H9 (cell line): ENCODE measurements around the gene FGD5. TPM values are rescaled to one million over a fixed set of nuclear protein-coding genes. Genes with fewer than 3 reads are reported as not detected.

ENCODE experiments used
- DNase-seq: peaks from one replicate; pipeline ENCODE4 v3.0.0-alpha.2; 2017
- H2AFZ ChIP-seq: one replicate; pipeline ENCODE4 v1.6.1; 2013; ENCODE audit warnings: mild to moderate bottlenecking, low read length, control low read depth, moderate library complexity
- H2AK5ac ChIP-seq: 2 replicates; pipeline ENCODE4 v1.6.1; 2013; ENCODE audit warnings: low read length, control low read depth, mixed read lengths; ENCODE audit not compliant: insufficient read length
- H2BK120ac ChIP-seq: one replicate; pipeline ENCODE4 v1.6.1; 2013; ENCODE audit warnings: low read depth, mild to moderate bottlenecking, low read length, control low read depth, inconsistent platforms; ENCODE audit not compliant: poor library complexity, severe bottlenecking
- H2BK12ac ChIP-seq: 2 replicates; pipeline ENCODE4 v1.6.1; 2013; ENCODE audit warnings: low read length, control low read depth, mixed read lengths, low read depth; ENCODE audit not compliant: insufficient read length
- H2BK15ac ChIP-seq: 2 replicates; pipeline ENCODE4 v1.6.1; 2013; ENCODE audit warnings: low read depth, low read length, control low read depth
- H2BK20ac ChIP-seq: one replicate; pipeline ENCODE4 v1.6.1; 2013; ENCODE audit warnings: low read depth, mild to moderate bottlenecking, low read length, control low read depth, inconsistent platforms; ENCODE audit not compliant: poor library complexity, severe bottlenecking
- H2BK5ac ChIP-seq: 2 replicates; pipeline ENCODE4 v1.6.1; 2013; ENCODE audit warnings: low read length, control low read depth, mixed read lengths; ENCODE audit not compliant: insufficient read length
- H3K14ac ChIP-seq: 2 replicates; pipeline ENCODE4 v1.6.1; 2013; ENCODE audit warnings: low read length, control low read depth; ENCODE audit not compliant: insufficient read depth
- H3K18ac ChIP-seq: 2 replicates; pipeline ENCODE4 v1.6.1; 2013; ENCODE audit warnings: low read depth, mild to moderate bottlenecking, mixed read lengths, low read length, control low read depth; ENCODE audit not compliant: insufficient read length
- H3K23ac ChIP-seq: 2 replicates; pipeline ENCODE4 v1.6.1; 2013; ENCODE audit warnings: low read length, control low read depth, mixed read lengths, low read depth; ENCODE audit not compliant: insufficient read length
- H3K23me2 ChIP-seq: 2 replicates; pipeline ENCODE4 v1.6.1; 2013; ENCODE audit warnings: low read depth, mild to moderate bottlenecking, mixed read lengths, low read length, control low read depth; ENCODE audit not compliant: insufficient read length, poor library complexity, severe bottlenecking
- H3K27ac ChIP-seq: 2 replicates; pipeline ENCODE4 v1.5.1; 2013; ENCODE audit warnings: low read length, control low read depth, mixed read lengths, low read depth; ENCODE audit not compliant: insufficient read length
- H3K27me3 ChIP-seq: 2 replicates; pipeline ENCODE4 v1.6.1; 2013; ENCODE audit warnings: low read length, control low read depth, inconsistent platforms; ENCODE audit not compliant: insufficient read depth
- H3K4ac ChIP-seq: 2 replicates; pipeline ENCODE4 v1.6.1; 2013; ENCODE audit warnings: low read depth, mild to moderate bottlenecking, control low read depth, inconsistent platforms, low read length, moderate library complexity
- H3K4me1 ChIP-seq: 2 replicates; pipeline ENCODE4 v1.6.1; 2013; ENCODE audit warnings: low read length, control low read depth, inconsistent platforms; ENCODE audit not compliant: insufficient read depth
- H3K4me2 ChIP-seq: 2 replicates; pipeline ENCODE4 v1.6.1; 2013; ENCODE audit warnings: low read length, control low read depth, mixed read lengths; ENCODE audit not compliant: insufficient read length, insufficient read depth
- H3K56ac ChIP-seq: 2 replicates; pipeline ENCODE4 v1.6.1; 2013; ENCODE audit warnings: low read depth, mild to moderate bottlenecking, mixed read lengths, low read length, control low read depth; ENCODE audit not compliant: insufficient read length
- H3K79me1 ChIP-seq: 2 replicates; pipeline ENCODE4 v1.6.1; 2013; ENCODE audit warnings: low read depth, mild to moderate bottlenecking, moderate library complexity, low read length, control low read depth, inconsistent platforms; ENCODE audit not compliant: insufficient read depth, poor library complexity, severe bottlenecking
- H3K79me2 ChIP-seq: 2 replicates; pipeline ENCODE4 v1.6.1; 2013; ENCODE audit warnings: low read length, control low read depth, inconsistent platforms; ENCODE audit not compliant: insufficient read depth
- H3K9ac ChIP-seq: 2 replicates; pipeline ENCODE4 v1.6.1; 2013; ENCODE audit warnings: low read length, control low read depth, mixed read lengths; ENCODE audit not compliant: insufficient read length; ENCODE audit errors: extremely low read depth
- H3K9me3 ChIP-seq: one replicate; pipeline ENCODE4 v1.6.1; 2013; ENCODE audit warnings: low read depth, low read length, inconsistent platforms; ENCODE audit not compliant: control insufficient read depth
- H3T11ph ChIP-seq: one replicate; pipeline ENCODE4 v1.6.1; 2013; ENCODE audit warnings: mild to moderate bottlenecking, low read length, control low read depth, inconsistent platforms
- H4K20me1 ChIP-seq: one replicate; pipeline ENCODE4 v1.6.1; 2013; ENCODE audit not compliant: control insufficient read depth, insufficient read length, insufficient read depth
- H4K5ac ChIP-seq: 2 replicates; pipeline ENCODE4 v1.6.1; 2013; ENCODE audit warnings: low read depth, mild to moderate bottlenecking, mixed read lengths, low read length, control low read depth; ENCODE audit not compliant: insufficient read length
- H4K8ac ChIP-seq: replicated peaks from 2 replicates; pipeline ENCODE4 v1.6.1; 2013; ENCODE audit warnings: low read length, control low read depth, mixed read lengths, low read depth; ENCODE audit not compliant: insufficient read length
- H4K91ac ChIP-seq: 2 replicates; pipeline ENCODE4 v1.6.1; 2013; ENCODE audit warnings: low read depth, mild to moderate bottlenecking, moderate library complexity, mixed read lengths, low read length, control low read depth; ENCODE audit not compliant: insufficient read length
- H3K27ac Mint-ChIP-seq, 3 experiments: 2 replicates in 2 of 3; 3 replicates in 1 of 3; pipeline ENCODE4 v1.8.0; 2020 to 2021; ENCODE audit warnings: mixed read lengths in 3 of 3, mild to moderate bottlenecking in 1 of 3, moderate library complexity in 1 of 3
- H3K27me3 Mint-ChIP-seq: 2 replicates; pipeline ENCODE4 v1.8.0; 2021; ENCODE audit warnings: low read depth, mild to moderate bottlenecking, moderate library complexity, mixed read lengths
- H3K36me3 Mint-ChIP-seq, 3 experiments: 2 replicates in 2 of 3; 3 replicates in 1 of 3; pipeline ENCODE4 v1.8.0; 2020 to 2021; ENCODE audit warnings: low read depth in 3 of 3, mixed read lengths in 3 of 3; ENCODE audit not compliant: insufficient read depth in 1 of 3
- H3K4me1 Mint-ChIP-seq, 2 experiments: 2 replicates each; pipeline ENCODE4 v1.8.0; 2020; ENCODE audit warnings: mixed read lengths in 2 of 2
- H3K4me3 Mint-ChIP-seq, 2 experiments: 2 replicates in 1 of 2; 3 replicates in 1 of 2; pipeline ENCODE4 v1.8.0; 2020 to 2021; ENCODE audit warnings: mild to moderate bottlenecking in 2 of 2, mixed read lengths in 2 of 2, moderate library complexity in 1 of 2
- H3K9me3 Mint-ChIP-seq, 2 experiments: 2 replicates in 1 of 2; 3 replicates in 1 of 2; pipeline ENCODE4 v1.8.0; 2020; ENCODE audit warnings: mild to moderate bottlenecking in 2 of 2, mixed read lengths in 2 of 2, moderate library complexity in 1 of 2
- CTCF ChIP-seq: fragments of 200-600 bp; sonication (generic); conservative IDR thresholded peaks from 3 replicates; pipeline ENCODE4 v1.8.0; 2021; ENCODE audit warnings: antibody characterized with exemption, mild to moderate bottlenecking
- WGBS: extraction: QIAGEN DNeasy Blood & Tissue Kit; methylation state at CpG from one replicate; pipeline ENCODE4 v1.1.7; 2013; ENCODE audit warnings: missing lambda C conversion rate, low lambda C conversion rate, mixed read lengths; ENCODE audit not compliant: insufficient read length; ENCODE audit errors: extremely low coverage; 5-methylcytosine and 5-hydroxymethylcytosine counted together
- total RNA-seq: library from RNA; stranded (reverse); gene quantifications from 2 replicates; pipeline ENCODE4 v1.2.1, GENCODE V29; 2021

The FGD5 gene
- total RNA-seq, 1 experiment from 2014 or later = 7.8 TPM

DNA sequence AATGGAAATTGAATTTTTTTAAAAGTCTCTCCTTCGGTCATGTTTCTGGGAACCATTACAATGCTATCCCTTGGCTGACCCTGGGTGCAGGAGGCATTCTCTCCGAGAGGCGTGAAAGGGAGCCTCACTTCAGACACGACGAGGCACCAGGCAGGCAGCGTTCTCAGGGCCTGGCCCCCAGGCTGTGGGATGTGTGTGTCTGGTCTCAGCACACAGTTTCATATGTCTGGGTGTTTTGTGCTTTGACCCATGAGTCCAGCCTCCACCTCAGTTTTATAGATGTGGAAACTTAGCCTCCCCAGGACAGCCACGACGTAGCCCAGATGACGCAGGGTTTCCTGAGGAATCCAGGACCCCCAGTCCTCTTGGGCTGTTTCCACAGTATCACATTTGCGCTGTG lies 34.0 kb downstream of the FGD5 start:
- Histone ChIP-seq H2BK120ac (no peak overlapping the region), H3K18ac (no peak overlapping the region), H3K23me2 (no peaks in the 10 kb centered on the region), H3K27me3 (no peaks in the 10 kb centered on the region), H2AK5ac (no peak overlapping the region), H3K4me1 (no peaks in the 10 kb centered on the region; the same call in 1 of the 2 replicates), H3K79me1 (no peaks in the 10 kb centered on the region), H3K14ac (no peak overlapping the region), H3K9ac (no peak overlapping the region), H3K79me2 (no peaks in the 10 kb centered on the region), H2BK12ac (no peak overlapping the region), H3K4ac (no peak overlapping the region), H4K20me1 (no peaks in the 10 kb centered on the region), H3K9me3 (no peaks in the 10 kb centered on the region), H3K56ac (no peak overlapping the region), H2BK15ac (no peak overlapping the region), H4K8ac (no peak overlapping the region), H2BK5ac (no peak overlapping the region), H3K4me2 (no peak overlapping the region), H3K23ac (no peak overlapping the region), H4K5ac (no peak overlapping the region), H3T11ph (no peak overlapping the region), H4K91ac (no peak overlapping the region), H3K27ac (no peak overlapping the region), H2AFZ (no peak overlapping the region), H2BK20ac (no peak overlapping the region)
- Mint-ChIP-seq H3K4me3 (no peak overlapping the region), H3K36me3 (peaks cover 0 to 4% (median 0%) of the 10 kb centered on the region in 3 experiments; a peak in 1 of 7 replicates), H3K9me3 (peaks cover 0 to 10% of the 10 kb centered on the region in 2 experiments; a peak in 1 of 5 replicates), H3K4me1 (peaks cover 22 to 27% of the 10 kb centered on the region in 2 experiments), H3K27me3 (no peaks in the 10 kb centered on the region; the same call in 1 of the 2 replicates), H3K27ac (peak overlapping the region in 1 of 3 experiments; percentile 98; a peak in 2 of 7 replicates)
- no peak for DNase-seq
- TF ChIP-seq CTCF = no peak
- no CpG with 5 or more reads among the region's 10 CpGs for WGBS
